ENCODE measurements around the gene FOXP2. TPM values are rescaled to one million over a fixed set of nuclear protein-coding genes. Genes with fewer than 3 reads are reported as not detected.

The FOXP2 gene
- total and polyA plus RNA-seq, 2 donors (not counting 3 experiments of a cell fraction or from before 2014, with no cell fraction given) = 0.37 to 2.7 TPM

- no peak overlapping the region for H2AFZ ChIP-seq (ENCODE audit: low read depth, low read length)
- H3K27ac ChIP-seq (ENCODE audit: insufficient read depth, low read depth, low read length) = no peak overlapping the region
- dilution Hi-C loops (cut with MboI; ENCODE audit: extremely low pct_ligation_motif_present, low sequenced_read_pairs) = no loop called here
- no peak overlapping the region for H3K4me2 ChIP-seq (ENCODE audit: insufficient read depth, low read length)
- intact Hi-C loops (cut with micrococcal nuclease) = no loop called here
- no peaks in the 10 kb centered on the region for H3K79me2 ChIP-seq (ENCODE audit: control insufficient read depth, insufficient read depth, low read length)
- H3K36me3 ChIP-seq (ENCODE audit: control insufficient read depth in 2 of 2, extremely low read depth in 1 of 2, insufficient read depth in 2 of 2, low read length in 2 of 2) = no peaks in the 10 kb centered on the region
- no peaks in the 10 kb centered on the region for H3K9me3 ChIP-seq (replicated peaks; ENCODE audit: control insufficient read depth, insufficient read depth, low read length)
- no peaks in the 10 kb centered on the region for H3K9me1 ChIP-seq (replicated peaks; ENCODE audit: control insufficient read depth, extremely low read depth, insufficient read depth, low read length)
- no peaks in the 10 kb centered on the region for H3K27me3 ChIP-seq (ENCODE audit: control insufficient read depth in 2 of 2, insufficient read depth in 2 of 2, low read length in 2 of 2)
- H4K20me1 ChIP-seq (replicated peaks; ENCODE audit: control insufficient read depth, extremely low read depth, insufficient read depth, low read length) = no peaks in the 10 kb centered on the region
- CTCF ChIA-PET = interaction anchor here (0.7 to 4.6 kb wide), 14 partner anchors 11 to 1086 kb away, joined by 3 to 76 read pairs (median 4); no protein-coding TSS in a partner anchor
- DNase-seq (ENCODE audit: low read depth, low spot score) (no peak), FAIRE-seq (no peak)
- H3K4me3 ChIP-seq (replicated peaks in 1 of 3; ENCODE audit: insufficient read depth in 1 of 3, low read depth in 1 of 3, low read length in 3 of 3) = no peak overlapping the region
- POLR2A ChIA-PET = interaction anchor here (0.7 kb wide), 1 partner anchor 222 kb away, joined by 6 read pairs; no protein-coding TSS in a partner anchor
- no TSS peak for BruUV-seq (replicated peaks)
- TF ChIP-seq, protein P1, sequence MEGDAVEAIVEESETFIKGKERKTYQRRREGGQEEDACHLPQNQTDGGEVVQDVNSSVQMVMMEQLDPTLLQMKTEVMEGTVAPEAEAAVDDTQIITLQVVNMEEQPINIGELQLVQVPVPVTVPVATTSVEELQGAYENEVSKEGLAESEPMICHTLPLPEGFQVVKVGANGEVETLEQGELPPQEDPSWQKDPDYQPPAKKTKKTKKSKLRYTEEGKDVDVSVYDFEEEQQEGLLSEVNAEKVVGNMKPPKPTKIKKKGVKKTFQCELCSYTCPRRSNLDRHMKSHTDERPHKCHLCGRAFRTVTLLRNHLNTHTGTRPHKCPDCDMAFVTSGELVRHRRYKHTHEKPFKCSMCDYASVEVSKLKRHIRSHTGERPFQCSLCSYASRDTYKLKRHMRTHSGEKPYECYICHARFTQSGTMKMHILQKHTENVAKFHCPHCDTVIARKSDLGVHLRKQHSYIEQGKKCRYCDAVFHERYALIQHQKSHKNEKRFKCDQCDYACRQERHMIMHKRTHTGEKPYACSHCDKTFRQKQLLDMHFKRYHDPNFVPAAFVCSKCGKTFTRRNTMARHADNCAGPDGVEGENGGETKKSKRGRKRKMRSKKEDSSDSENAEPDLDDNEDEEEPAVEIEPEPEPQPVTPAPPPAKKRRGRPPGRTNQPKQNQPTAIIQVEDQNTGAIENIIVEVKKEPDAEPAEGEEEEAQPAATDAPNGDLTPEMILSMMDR (IDR thresholded peaks at IDR 0.05; ENCODE audit: extremely low read depth in 1 of 2, insufficient read depth in 1 of 2, low read depth in 1 of 2, low read length in 2 of 2) = no peak
- TF ChIP-seq MYC (IDR thresholded peaks at IDR 0.05; ENCODE audit: low read depth, low read length) = no peak
- TF ChIP-seq, protein P2, sequence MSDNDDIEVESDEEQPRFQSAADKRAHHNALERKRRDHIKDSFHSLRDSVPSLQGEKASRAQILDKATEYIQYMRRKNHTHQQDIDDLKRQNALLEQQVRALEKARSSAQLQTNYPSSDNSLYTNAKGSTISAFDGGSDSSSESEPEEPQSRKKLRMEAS (IDR thresholded peaks at IDR 0.05; ENCODE audit: insufficient read depth, insufficient read length) = no peak
- no peak for TF ChIP-seq POLR2AphosphoS5 (IDR thresholded peaks at IDR 0.05; ENCODE audit: insufficient read depth, low read depth, low read length)
- no peak for TF ChIP-seq EZH2 (IDR thresholded peaks at IDR 0.05; ENCODE audit: borderline replicate concordance, low read depth, low read length, severe bottlenecking)
- TF ChIP-seq GATA2 (IDR thresholded peaks at IDR 0.05; ENCODE audit: insufficient read depth, insufficient read length, low read depth, low read length) = no peak
- no peaks in the 10 kb centered on the region for H3K4me1 ChIP-seq (ENCODE audit: control insufficient read depth, extremely low read depth, insufficient read depth, low read length)
- H3K9ac ChIP-seq (replicated peaks; ENCODE audit: extremely low read depth, insufficient read depth, low read length) = no peak overlapping the region
Observed at GRCh38 chr7:114660753-114661152, 246.1 kb downstream of the FOXP2 start.

All from endothelial cell of umbilical vein (primary cell).